ENCODE results near the gene TEAD1. TPM values are rescaled to one million over a fixed set of nuclear protein-coding genes. Genes with fewer than 3 reads are reported as not detected.

TEAD1 gene
- total RNA-seq, 2 experiments from 2014 or later = 0.25 to 0.83 TPM

GRCh38 chr11:12834630-12835029, 160.4 kb downstream of the TEAD1 start:
- TF ChIP-seq CTCF (IDR thresholded peaks at IDR 0.05) = no peak
- peaks cover 33% of the 10 kb centered on the region for H3K27me3 Mint-ChIP-seq
- H3K9me3 Mint-ChIP-seq = no peaks in the 10 kb centered on the region
- POLR2A ChIA-PET = no interaction called here
- H3K4me3 Mint-ChIP-seq = no peak overlapping the region
- no peak overlapping the region for H3K27ac Mint-ChIP-seq
- ATAC-seq (no peak), DNase-seq (no peak)
- H3K4me1 Mint-ChIP-seq (ENCODE audit: low read depth) = no peaks in the 10 kb centered on the region
- CTCF ChIA-PET = interaction anchor here (1.1 kb wide), 1 partner anchor 236 kb away, joined by 3 read pairs; no protein-coding TSS in a partner anchor
- no peaks in the 10 kb centered on the region for H3K36me3 Mint-ChIP-seq (ENCODE audit: low read depth)
- intact Hi-C loops (cut with micrococcal nuclease) = no loop called here

GRCh38 chr11:12835286-12835685, 161.1 kb downstream of the TEAD1 start:
- peaks cover 27% of the 10 kb centered on the region for H3K27me3 Mint-ChIP-seq
- CTCF ChIA-PET = no interaction called here
- DNase-seq (no peak), ATAC-seq (no peak)
- POLR2A ChIA-PET = no interaction called here
- no peak for TF ChIP-seq CTCF (IDR thresholded peaks at IDR 0.05)
- no peak overlapping the region for H3K27ac Mint-ChIP-seq
- no peaks in the 10 kb centered on the region for H3K4me1 Mint-ChIP-seq (ENCODE audit: low read depth)
- intact Hi-C loops (cut with micrococcal nuclease) = no loop called here
- H3K36me3 Mint-ChIP-seq (ENCODE audit: low read depth) = no peaks in the 10 kb centered on the region
- no peaks in the 10 kb centered on the region for H3K9me3 Mint-ChIP-seq
- H3K4me3 Mint-ChIP-seq = no peak overlapping the region

- Mint-ChIP-seq H3K27me3 (peaks cover 22% of the 10 kb centered on the region), H3K4me1 (ENCODE audit: low read depth) (peaks cover 2% of the 10 kb centered on the region), H3K9me3 (no peaks in the 10 kb centered on the region), H3K36me3 (ENCODE audit: low read depth) (no peaks in the 10 kb centered on the region), H3K27ac (no peak overlapping the region), H3K4me3 (no peak overlapping the region)
- intact Hi-C loops (cut with micrococcal nuclease) = no loop called here
- CTCF ChIA-PET = interaction anchor here (1.2 kb wide), 1 partner anchor 239 kb away, joined by 3 read pairs; no protein-coding TSS in a partner anchor
- no peak for DNase-seq
- TF ChIP-seq CTCF (IDR thresholded peaks at IDR 0.05) = no peak
- ATAC-seq = no peak
- POLR2A ChIA-PET = no interaction called here
Measured at GRCh38 chr11:12838463-12839123, 164.4 kb downstream of the TEAD1 start.

- CTCF ChIA-PET = interaction anchor here (1.0 kb wide), 1 partner anchor 10 kb away, joined by 3 read pairs; no protein-coding TSS in a partner anchor
- no peak for DNase-seq
- H3K27ac Mint-ChIP-seq = no peak overlapping the region
- no peak overlapping the region for H3K4me3 Mint-ChIP-seq
- no peaks in the 10 kb centered on the region for H3K9me3 Mint-ChIP-seq
- POLR2A ChIA-PET = no interaction called here
- ATAC-seq = no peak
- H3K27me3 Mint-ChIP-seq = peaks cover 14% of the 10 kb centered on the region
- TF ChIP-seq CTCF (IDR thresholded peaks at IDR 0.05) = no peak
- peaks cover 2% of the 10 kb centered on the region for H3K4me1 Mint-ChIP-seq (ENCODE audit: low read depth)
- intact Hi-C loops (cut with micrococcal nuclease) = no loop called here
- H3K36me3 Mint-ChIP-seq (ENCODE audit: low read depth) = no peaks in the 10 kb centered on the region
Measured at GRCh38 chr11:12840871-12841660, 166.8 kb downstream of the TEAD1 start.
